Activated T-helper 1 cell treated with anti-CD3 and anti-CD28 coated beads, Interleukin-2, amount 50 U/mL, for 16 hours (primary cell): ENCODE results near the gene THOP1.

Experiments
- DNase-seq, 2 donors: peaks; one replicate each; pipeline ENCODE4 v3.0.0-alpha.2; 2020; ENCODE audit warnings: low read depth in 1 of 2, low spot score in 1 of 2

THOP1 gene

GRCh38 chr19:2802826-2803225 is 17.5 kb downstream of the THOP1 start:
- no peak for DNase-seq

- DNase-seq, result no peak
Measured at GRCh38 chr19:2803486-2804155, 18.3 kb downstream of the THOP1 start.

- no peak for DNase-seq
Measured at GRCh38 chr19:2804156-2805004, 19.1 kb downstream of the THOP1 start.

- no peak for DNase-seq
Measured at GRCh38 chr19:2805261-2805900, 20.1 kb downstream of the THOP1 start.

GRCh38 chr19:2805991-2806649 is 20.8 kb downstream of the THOP1 start:
- no peak for DNase-seq

GRCh38 chr19:2806736-2807378 is 21.6 kb downstream of the THOP1 start:
- no peak for DNase-seq

GRCh38 chr19:2807379-2808128 is 22.3 kb downstream of the THOP1 start:
- DNase-seq, result no peak

GRCh38 chr19:2808129-2808941 is 23.0 kb downstream of the THOP1 start:
- DNase-seq, result no peak

GRCh38 chr19:2809387-2810140 is 24.3 kb downstream of the THOP1 start:
- DNase-seq, result no peak

- no peak for DNase-seq
Measured at GRCh38 chr19:2810141-2811091, 25.1 kb downstream of the THOP1 start.

- no peak for DNase-seq
Measured at GRCh38 chr19:2811221-2811722, 26.0 kb downstream of the THOP1 start.

GRCh38 chr19:2811735-2812413 is 26.6 kb downstream of the THOP1 start:
- DNase-seq, result no peak

GRCh38 chr19:2812414-2813234 is 27.3 kb downstream of the THOP1 start:
- DNase-seq, result no peak

- no peak for DNase-seq
Measured at GRCh38 chr19:2813235-2814160, 28.2 kb downstream of the THOP1 start.

GRCh38 chr19:2814426-2814825 is 29.1 kb downstream of the THOP1 start:
- no peak for DNase-seq
